GM23338 (cell line): ENCODE data around the gene COQ8B. TPM values are rescaled to one million over a fixed set of nuclear protein-coding genes. Genes with fewer than 3 reads are reported as not detected.

Experiments used
- ATAC-seq: fragments of 200-7000 bp; cut with Tn5 transposase; 3 replicates; pipeline ENCODE4 v1.9.1; 2020
- DNase-seq: peaks from one replicate; pipeline ENCODE4 v3.0.0-alpha.2; 2015; ENCODE audit warnings: low spot score
- H2AFZ ChIP-seq: fragments of 200-600 bp; sonication (generic); 2 replicates; pipeline ENCODE4 v1.8.0; 2016; ENCODE audit warnings: antibody characterized with exemption, mild to moderate bottlenecking, moderate library complexity
- H3F3A ChIP-seq: fragments of 200-600 bp; sonication (generic); replicated peaks from 2 replicates; pipeline ENCODE4 v1.8.0; 2017; ENCODE audit warnings: antibody characterized with exemption, mixed run types, low read depth
- H3K27ac ChIP-seq: fragments of 200-600 bp; sonication (generic); 2 replicates; pipeline ENCODE4 v1.6.1; 2016; ENCODE audit warnings: low read depth
- H3K27me3 ChIP-seq: fragments of 200-600 bp; sonication (generic); 2 replicates; pipeline ENCODE4 v1.8.0; 2016; ENCODE audit warnings: mild to moderate bottlenecking, mixed run types, moderate library complexity; ENCODE audit not compliant: insufficient read depth
- H3K36me3 ChIP-seq: fragments of 200-600 bp; sonication (generic); 2 replicates; pipeline ENCODE4 v1.8.0; 2016; ENCODE audit warnings: mild to moderate bottlenecking; ENCODE audit not compliant: insufficient read depth
- H3K4me1 ChIP-seq: fragments of 200-600 bp; sonication (generic); 2 replicates; pipeline ENCODE4 v1.8.0; 2016; ENCODE audit warnings: mild to moderate bottlenecking, moderate library complexity; ENCODE audit not compliant: insufficient read depth
- H3K4me2 ChIP-seq: fragments of 200-600 bp; sonication (generic); 2 replicates; pipeline ENCODE4 v1.7.1; 2017; ENCODE audit warnings: mixed run types
- H3K4me3 ChIP-seq: fragments of 200-600 bp; sonication (generic); 2 replicates; pipeline ENCODE4 v1.6.1; 2016; ENCODE audit warnings: mixed run types
- H3K79me2 ChIP-seq: fragments of 200-600 bp; sonication (generic); replicated peaks from 2 replicates; pipeline ENCODE4 v1.8.0; 2017; ENCODE audit warnings: mild to moderate bottlenecking; ENCODE audit not compliant: insufficient read depth
- H3K9me2 ChIP-seq: fragments of 200-600 bp; sonication (generic); 2 replicates; pipeline ENCODE4 v1.8.0; 2017; ENCODE audit not compliant: insufficient read depth
- H4K20me1 ChIP-seq: fragments of 200-600 bp; sonication (generic); replicated peaks from 2 replicates; pipeline ENCODE4 v1.8.0; 2017; ENCODE audit warnings: mild to moderate bottlenecking; ENCODE audit not compliant: insufficient read depth
- H3K27ac Mint-ChIP-seq: 2 replicates; pipeline ENCODE4 v1.8.0; 2020; ENCODE audit warnings: inconsistent platforms, mild to moderate bottlenecking, moderate library complexity, mixed read lengths
- H3K27me3 Mint-ChIP-seq: 3 replicates; pipeline ENCODE4 v1.8.0; 2022; ENCODE audit warnings: low read depth, mild to moderate bottlenecking, moderate library complexity, mixed read lengths, inconsistent platforms; ENCODE audit not compliant: insufficient read depth, poor library complexity
- H3K36me3 Mint-ChIP-seq: 3 replicates; pipeline ENCODE4 v1.8.0; 2021; ENCODE audit warnings: low read depth, mild to moderate bottlenecking, inconsistent platforms, moderate library complexity, mixed read lengths
- H3K4me1 Mint-ChIP-seq: 3 replicates; pipeline ENCODE4 v1.8.0; 2020; ENCODE audit warnings: mild to moderate bottlenecking, inconsistent platforms, mixed read lengths
- H3K4me3 Mint-ChIP-seq: 3 replicates; pipeline ENCODE4 v1.8.0; 2021; ENCODE audit warnings: moderate library complexity, mild to moderate bottlenecking, inconsistent platforms, mixed read lengths
- H3K9me3 Mint-ChIP-seq: 3 replicates; pipeline ENCODE4 v1.8.0; 2020; ENCODE audit warnings: moderate library complexity, mild to moderate bottlenecking, inconsistent platforms, mixed read lengths
- EZH2 ChIP-seq: fragments of 200-600 bp; sonication (generic); IDR thresholded peaks from one replicate; pipeline ENCODE4 v1.8.0; 2017; ENCODE audit warnings: antibody characterized with exemption, mild to moderate bottlenecking, low read depth; ENCODE audit not compliant: unreplicated experiment
- JUNB ChIP-seq: IDR thresholded peaks from one replicate; pipeline ENCODE4 v1.6.1; 2016; ENCODE audit warnings: antibody characterized with exemption; ENCODE audit not compliant: unreplicated experiment
- NANOG ChIP-seq: IDR thresholded peaks from 2 replicates; pipeline ENCODE4 v1.6.1; 2016; ENCODE audit warnings: antibody characterized with exemption, borderline replicate concordance
- STAT1 ChIP-seq: IDR thresholded peaks from one replicate; pipeline ENCODE4 v1.6.1; 2016; ENCODE audit warnings: antibody characterized with exemption; ENCODE audit not compliant: unreplicated experiment
- ZNF114 ChIP-seq: fragments of 250-450 bp; sonication (Bioruptor Pico); IDR thresholded peaks from 2 replicates; pipeline ENCODE4 v1.5.0; 2020; ENCODE audit warnings: mild to moderate bottlenecking, moderate library complexity
- polyA plus RNA-seq: library from polyadenylated mRNA; unstranded; fragments of >200 nt; fragmentation: Nextera tagmentation; extraction: Ambion mirVana; gene quantifications from 2 replicates; pipeline ENCODE4 v1.2.1, GENCODE V29; 2016
- total RNA-seq: library from RNA; depleted of rRNA; stranded (reverse); fragments of >200 nt; shearing (Covaris generic); gene quantifications from 2 replicates; pipeline ENCODE4 v1.2.3, GENCODE V29; 2014
- TF ChIP-seq, protein P1 (sequence below): IDR thresholded peaks from 2 replicates; pipeline ENCODE4 v1.6.1; 2016; ENCODE audit warnings: antibody characterized with exemption
- TF ChIP-seq, protein P2 (sequence below), 2 experiments: fragments of 200-600 bp in 1 of 2; sonication (generic) in 1 of 2; conservative IDR thresholded peaks; 2 replicates each; pipeline versions ENCODE4 v1.5.1 to v1.6.1; 2016 to 2017; ENCODE audit warnings: antibody characterized with exemption in 2 of 2, low read depth in 2 of 2, mild to moderate bottlenecking in 2 of 2, moderate library complexity in 1 of 2
- TF ChIP-seq, protein P3 (sequence below): IDR thresholded peaks from one replicate; pipeline ENCODE4 v1.6.1; 2018; ENCODE audit warnings: antibody characterized with exemption; ENCODE audit not compliant: unreplicated experiment

The COQ8B gene
- total and polyA plus RNA-seq, 2 experiments from 2014 or later: 13.9 to 59.6 TPM

DNA sequence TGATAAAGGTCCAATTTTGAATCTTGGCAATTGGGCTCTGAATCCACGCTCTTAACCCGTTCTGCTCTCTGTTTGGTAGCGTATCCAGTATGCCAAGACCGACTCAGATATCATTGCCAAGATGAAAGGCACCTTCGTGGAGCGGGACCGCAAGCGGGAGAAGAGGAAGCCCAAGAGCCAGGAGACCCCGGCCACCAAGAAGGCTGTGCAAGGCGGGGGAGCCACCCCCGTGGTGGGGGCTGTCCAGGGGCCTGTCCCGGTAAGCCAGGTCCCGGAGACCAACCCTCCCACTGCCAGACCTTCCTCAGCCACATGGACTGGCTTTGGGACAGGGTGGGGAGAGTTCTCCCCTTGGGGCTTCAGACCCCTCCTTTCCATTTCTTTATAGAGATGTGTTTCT, 42.7 kb upstream of the COQ8B start:
- no peaks in the 10 kb centered on the region for H3K27me3 ChIP-seq
- ATAC-seq (no peak), DNase-seq (no peak)
- no peak overlapping the region for H2AFZ ChIP-seq
- H3K4me3 Mint-ChIP-seq: no peak overlapping the region
- no peak overlapping the region for H3K4me3 ChIP-seq
- no peaks in the 10 kb centered on the region for H3K9me2 ChIP-seq
- peaks cover 63% of the 10 kb centered on the region for H3K79me2 ChIP-seq
- H4K20me1 ChIP-seq: peaks cover 73% of the 10 kb centered on the region
- no peak overlapping the region for H3K4me2 ChIP-seq
- no peak overlapping the region for H3K27ac Mint-ChIP-seq
- peaks cover 95% of the 10 kb centered on the region for H3K36me3 Mint-ChIP-seq
- peaks cover 78% of the 10 kb centered on the region for H3K36me3 ChIP-seq
- peaks cover 11% of the 10 kb centered on the region for H3K4me1 Mint-ChIP-seq
- peaks cover 60% of the 10 kb centered on the region for H3F3A ChIP-seq
- no peak for TF ChIP-seq JUNB
- TF ChIP-seq EZH2: no peak
- TF ChIP-seq STAT1: no peak
- TF ChIP-seq, protein P1, sequence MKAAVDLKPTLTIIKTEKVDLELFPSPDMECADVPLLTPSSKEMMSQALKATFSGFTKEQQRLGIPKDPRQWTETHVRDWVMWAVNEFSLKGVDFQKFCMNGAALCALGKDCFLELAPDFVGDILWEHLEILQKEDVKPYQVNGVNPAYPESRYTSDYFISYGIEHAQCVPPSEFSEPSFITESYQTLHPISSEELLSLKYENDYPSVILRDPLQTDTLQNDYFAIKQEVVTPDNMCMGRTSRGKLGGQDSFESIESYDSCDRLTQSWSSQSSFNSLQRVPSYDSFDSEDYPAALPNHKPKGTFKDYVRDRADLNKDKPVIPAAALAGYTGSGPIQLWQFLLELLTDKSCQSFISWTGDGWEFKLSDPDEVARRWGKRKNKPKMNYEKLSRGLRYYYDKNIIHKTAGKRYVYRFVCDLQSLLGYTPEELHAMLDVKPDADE: no peak
- peaks cover under 1% of the 10 kb centered on the region for H3K27me3 Mint-ChIP-seq
- no peak overlapping the region for H3K27ac ChIP-seq
- no peaks in the 10 kb centered on the region for H3K9me3 Mint-ChIP-seq
- peaks cover 5% of the 10 kb centered on the region; the same call in 1 of the 2 replicates for H3K4me1 ChIP-seq

DNA sequence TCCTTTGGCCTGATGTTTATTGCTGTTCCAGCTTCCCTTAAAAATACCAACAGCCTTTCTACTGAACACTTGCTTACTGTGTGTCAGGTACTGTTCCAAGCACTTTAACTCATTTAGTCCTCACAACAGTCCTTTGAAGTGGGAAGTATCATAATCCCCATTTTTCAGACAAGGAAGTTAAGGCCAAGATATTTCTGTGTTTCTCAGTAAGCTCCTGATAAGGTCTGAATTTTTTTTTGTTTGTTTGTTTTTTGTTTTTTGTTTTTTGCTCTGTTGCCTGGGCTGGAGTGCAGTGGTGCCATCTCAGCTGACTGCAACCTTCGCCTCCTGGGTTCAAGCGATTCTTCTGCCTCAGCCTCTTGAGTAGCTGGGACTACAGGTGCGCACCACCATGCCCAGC, 41.8 kb upstream of the COQ8B start:
- H3K79me2 ChIP-seq: peaks cover 71% of the 10 kb centered on the region
- H3K27ac ChIP-seq: no peak overlapping the region
- no peaks in the 10 kb centered on the region for H3K27me3 ChIP-seq
- H3K4me3 ChIP-seq: no peak overlapping the region
- peaks cover 2% of the 10 kb centered on the region for H3K27me3 Mint-ChIP-seq
- peaks cover 8% of the 10 kb centered on the region; the same call in 1 of the 2 replicates for H3K4me1 ChIP-seq
- H3K9me3 Mint-ChIP-seq: no peaks in the 10 kb centered on the region
- H3K4me2 ChIP-seq: no peak overlapping the region
- no peak overlapping the region for H3K4me3 Mint-ChIP-seq
- no peak for TF ChIP-seq EZH2
- ATAC-seq: no peak
- peaks cover 73% of the 10 kb centered on the region for H4K20me1 ChIP-seq
- DNase-seq: no peak
- peaks cover 14% of the 10 kb centered on the region for H3K4me1 Mint-ChIP-seq
- no peak overlapping the region for H2AFZ ChIP-seq
- 0 out of 2 replicates have a peak overlapping the region, but pooled peaks have one; percentile 29 for H3K27ac Mint-ChIP-seq
- peaks cover 51% of the 10 kb centered on the region for H3F3A ChIP-seq
- peaks cover 95% of the 10 kb centered on the region for H3K36me3 Mint-ChIP-seq
- peaks cover 71% of the 10 kb centered on the region for H3K36me3 ChIP-seq
- no peaks in the 10 kb centered on the region for H3K9me2 ChIP-seq

DNA sequence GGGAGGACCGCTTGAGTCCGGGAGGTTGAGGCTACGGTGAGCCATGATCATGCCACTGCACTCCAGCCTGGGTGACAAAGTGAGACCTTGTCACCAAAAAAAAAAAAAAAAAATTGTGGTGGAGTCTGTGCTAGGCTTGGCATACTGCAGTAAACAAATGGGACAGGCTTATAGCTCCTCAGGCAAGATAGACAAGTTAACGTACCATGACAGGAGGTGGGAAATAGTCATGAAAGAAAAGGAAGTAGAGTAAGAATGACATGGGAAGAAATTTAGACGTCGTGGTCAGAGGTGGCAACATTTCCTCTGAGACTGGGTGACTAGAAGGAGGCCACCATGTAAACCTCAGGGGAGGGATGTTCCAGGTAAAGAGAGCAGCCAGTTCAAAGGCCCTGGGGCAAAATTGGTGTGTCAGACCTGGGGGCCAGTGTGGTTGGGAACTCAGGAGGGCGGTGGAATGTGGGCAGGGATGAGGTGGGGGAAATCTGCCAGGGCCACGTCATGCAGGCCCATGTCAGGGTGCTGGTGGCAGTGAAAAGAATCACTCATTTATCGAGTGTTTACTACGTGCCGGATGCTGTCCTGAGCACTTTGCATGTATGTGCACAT, 39.9 kb upstream of the COQ8B start:
- Mint-ChIP-seq H3K4me1 (peaks cover 18% of the 10 kb centered on the region), H3K36me3 (peaks cover 93% of the 10 kb centered on the region), H3K4me3 (no peak overlapping the region), H3K27ac (peak overlapping the region; percentile 9; the same call in 1 of the 2 replicates), H3K9me3 (no peaks in the 10 kb centered on the region; the same call in 2 of the 3 replicates), H3K27me3 (peaks cover 8% of the 10 kb centered on the region)
- Histone ChIP-seq H3F3A (peaks cover 36% of the 10 kb centered on the region), H3K27ac (no peak overlapping the region), H3K4me3 (no peak overlapping the region), H3K4me2 (no peak overlapping the region), H3K36me3 (peaks cover 57% of the 10 kb centered on the region), H3K9me2 (no peaks in the 10 kb centered on the region), H3K4me1 (peaks cover 17% of the 10 kb centered on the region; the same call in 1 of the 2 replicates), H2AFZ (no peak overlapping the region), H3K27me3 (no peaks in the 10 kb centered on the region), H4K20me1 (peaks cover 71% of the 10 kb centered on the region), H3K79me2 (peaks cover 83% of the 10 kb centered on the region)
- TF ChIP-seq, protein P2, sequence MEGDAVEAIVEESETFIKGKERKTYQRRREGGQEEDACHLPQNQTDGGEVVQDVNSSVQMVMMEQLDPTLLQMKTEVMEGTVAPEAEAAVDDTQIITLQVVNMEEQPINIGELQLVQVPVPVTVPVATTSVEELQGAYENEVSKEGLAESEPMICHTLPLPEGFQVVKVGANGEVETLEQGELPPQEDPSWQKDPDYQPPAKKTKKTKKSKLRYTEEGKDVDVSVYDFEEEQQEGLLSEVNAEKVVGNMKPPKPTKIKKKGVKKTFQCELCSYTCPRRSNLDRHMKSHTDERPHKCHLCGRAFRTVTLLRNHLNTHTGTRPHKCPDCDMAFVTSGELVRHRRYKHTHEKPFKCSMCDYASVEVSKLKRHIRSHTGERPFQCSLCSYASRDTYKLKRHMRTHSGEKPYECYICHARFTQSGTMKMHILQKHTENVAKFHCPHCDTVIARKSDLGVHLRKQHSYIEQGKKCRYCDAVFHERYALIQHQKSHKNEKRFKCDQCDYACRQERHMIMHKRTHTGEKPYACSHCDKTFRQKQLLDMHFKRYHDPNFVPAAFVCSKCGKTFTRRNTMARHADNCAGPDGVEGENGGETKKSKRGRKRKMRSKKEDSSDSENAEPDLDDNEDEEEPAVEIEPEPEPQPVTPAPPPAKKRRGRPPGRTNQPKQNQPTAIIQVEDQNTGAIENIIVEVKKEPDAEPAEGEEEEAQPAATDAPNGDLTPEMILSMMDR (conservative IDR thresholded peaks at IDR 0.05; ENCODE audit: low read depth in 2 of 2): no peak
- TF ChIP-seq JUNB (no peak), NANOG (no peak), ZNF114 (CRISPR knock-in tag) (no peak)
- TF ChIP-seq, protein P3, sequence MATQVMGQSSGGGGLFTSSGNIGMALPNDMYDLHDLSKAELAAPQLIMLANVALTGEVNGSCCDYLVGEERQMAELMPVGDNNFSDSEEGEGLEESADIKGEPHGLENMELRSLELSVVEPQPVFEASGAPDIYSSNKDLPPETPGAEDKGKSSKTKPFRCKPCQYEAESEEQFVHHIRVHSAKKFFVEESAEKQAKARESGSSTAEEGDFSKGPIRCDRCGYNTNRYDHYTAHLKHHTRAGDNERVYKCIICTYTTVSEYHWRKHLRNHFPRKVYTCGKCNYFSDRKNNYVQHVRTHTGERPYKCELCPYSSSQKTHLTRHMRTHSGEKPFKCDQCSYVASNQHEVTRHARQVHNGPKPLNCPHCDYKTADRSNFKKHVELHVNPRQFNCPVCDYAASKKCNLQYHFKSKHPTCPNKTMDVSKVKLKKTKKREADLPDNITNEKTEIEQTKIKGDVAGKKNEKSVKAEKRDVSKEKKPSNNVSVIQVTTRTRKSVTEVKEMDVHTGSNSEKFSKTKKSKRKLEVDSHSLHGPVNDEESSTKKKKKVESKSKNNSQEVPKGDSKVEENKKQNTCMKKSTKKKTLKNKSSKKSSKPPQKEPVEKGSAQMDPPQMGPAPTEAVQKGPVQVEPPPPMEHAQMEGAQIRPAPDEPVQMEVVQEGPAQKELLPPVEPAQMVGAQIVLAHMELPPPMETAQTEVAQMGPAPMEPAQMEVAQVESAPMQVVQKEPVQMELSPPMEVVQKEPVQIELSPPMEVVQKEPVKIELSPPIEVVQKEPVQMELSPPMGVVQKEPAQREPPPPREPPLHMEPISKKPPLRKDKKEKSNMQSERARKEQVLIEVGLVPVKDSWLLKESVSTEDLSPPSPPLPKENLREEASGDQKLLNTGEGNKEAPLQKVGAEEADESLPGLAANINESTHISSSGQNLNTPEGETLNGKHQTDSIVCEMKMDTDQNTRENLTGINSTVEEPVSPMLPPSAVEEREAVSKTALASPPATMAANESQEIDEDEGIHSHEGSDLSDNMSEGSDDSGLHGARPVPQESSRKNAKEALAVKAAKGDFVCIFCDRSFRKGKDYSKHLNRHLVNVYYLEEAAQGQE: no peak
- DNase-seq: no peak
- ATAC-seq: no peak
